HG02884 (cell line): ENCODE measurements around the gene TNS1.
"Not testable (repeated sequence)": the region's sequence is repeated elsewhere in the genome, so short reads cannot be mapped to it uniquely, and the experiment has no call there.

ENCODE experiments used
- ATAC-seq: cut with Tn5 transposase; IDR thresholded peaks from one replicate; pipeline ENCODE4 v1.9.1; 2021; ENCODE audit warnings: mild to moderate bottlenecking, moderate library complexity; ENCODE audit not compliant: unreplicated experiment

The TNS1 gene

DNA sequence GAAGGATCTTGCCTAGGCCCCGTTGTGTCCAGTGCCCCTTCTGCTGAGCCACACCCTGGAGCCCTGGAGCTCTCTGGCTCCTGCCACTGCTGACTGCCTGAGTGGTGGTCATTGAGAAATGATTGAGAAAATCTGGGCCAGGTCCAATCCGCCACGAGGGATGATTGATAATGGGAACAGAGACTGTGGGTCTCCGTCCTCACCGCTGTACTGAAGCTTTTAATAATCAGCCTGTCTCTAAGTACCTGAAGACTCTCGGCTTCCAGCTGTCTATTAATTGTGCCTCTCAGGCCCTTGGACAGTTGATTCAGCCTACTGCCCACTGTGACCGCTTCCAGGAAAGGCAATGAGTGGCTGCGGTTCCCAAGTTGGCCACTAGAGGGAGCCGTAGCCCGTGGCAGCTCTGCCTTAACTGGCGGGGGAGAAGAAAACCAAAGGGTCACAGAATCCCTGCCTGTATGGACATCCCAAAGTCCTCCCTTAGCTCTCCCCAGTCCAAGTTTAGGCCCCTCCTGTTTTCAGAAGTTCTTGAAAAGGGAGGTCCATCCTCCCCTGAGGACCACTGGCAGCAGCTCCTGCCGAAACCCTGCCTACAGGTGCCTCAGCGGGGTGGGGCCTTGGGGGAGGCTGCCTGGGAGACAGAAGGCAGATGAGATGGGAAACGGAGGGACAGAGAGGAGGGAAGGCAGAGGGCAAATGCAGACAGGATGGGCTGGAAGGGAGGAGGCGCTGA lies 213.6 kb downstream of the TNS1 start:
- ATAC-seq: no peak

GRCh38 chr2:217788669-217789002 lies 214.2 kb downstream of the TNS1 start:
- no peak for ATAC-seq

GRCh38 chr2:217787160-217787877 lies 215.5 kb downstream of the TNS1 start:
- no peak for ATAC-seq

- not testable (repeated sequence) for ATAC-seq
Measured at GRCh38 chr2:217786560-217786959, 216.2 kb downstream of the TNS1 start.

DNA sequence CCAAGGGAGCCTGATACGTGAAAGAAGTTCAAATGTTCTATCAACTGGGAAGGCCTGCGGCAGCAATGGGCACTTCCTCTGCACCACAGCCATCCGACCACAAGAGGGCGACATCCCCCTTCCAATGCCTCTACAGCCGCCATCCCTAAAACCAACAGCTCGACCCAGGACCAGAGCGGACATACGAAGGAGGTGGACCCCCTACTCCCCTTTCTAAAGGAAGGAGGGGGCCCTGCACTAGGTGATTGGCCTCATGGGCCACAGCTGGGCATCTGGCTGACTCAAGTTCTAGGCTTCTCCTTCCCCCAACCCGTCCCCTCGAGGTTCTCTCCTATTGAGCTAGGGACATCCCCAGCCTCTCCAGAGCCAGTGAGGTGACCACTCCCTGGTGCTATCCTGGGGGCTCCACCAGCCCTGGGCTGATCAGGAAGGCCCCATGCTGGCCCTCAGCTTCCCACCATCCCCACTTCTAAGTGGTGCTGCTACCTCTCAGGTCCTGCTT lies 217.2 kb downstream of the TNS1 start:
- no peak for ATAC-seq

DNA sequence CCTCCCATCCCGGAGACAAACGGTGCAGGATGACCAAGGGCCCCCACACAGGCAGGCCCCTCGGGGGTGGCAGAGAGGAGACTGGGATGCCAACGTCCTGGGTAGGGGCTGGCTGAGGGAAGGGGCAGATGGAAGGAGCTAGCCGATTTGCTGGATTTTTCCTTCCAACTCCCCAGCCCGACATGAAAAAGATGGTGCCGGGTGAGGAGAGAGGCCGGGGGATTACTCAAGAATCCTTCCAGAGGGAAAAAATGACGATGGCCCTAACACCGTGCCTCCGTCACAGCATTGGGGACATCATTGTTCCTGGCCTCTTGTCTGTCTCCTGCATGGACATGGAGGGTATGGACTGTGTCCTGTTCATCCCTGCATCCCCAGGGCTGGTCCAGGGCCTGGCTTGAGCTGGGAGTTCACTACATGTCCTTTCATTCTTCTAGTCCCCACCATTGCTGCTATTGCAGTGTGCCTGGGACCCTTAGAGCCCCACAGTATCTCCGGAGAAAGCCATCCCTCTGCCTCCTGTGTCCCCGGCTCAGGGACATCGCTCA lies 217.7 kb downstream of the TNS1 start:
- no peak for ATAC-seq

DNA sequence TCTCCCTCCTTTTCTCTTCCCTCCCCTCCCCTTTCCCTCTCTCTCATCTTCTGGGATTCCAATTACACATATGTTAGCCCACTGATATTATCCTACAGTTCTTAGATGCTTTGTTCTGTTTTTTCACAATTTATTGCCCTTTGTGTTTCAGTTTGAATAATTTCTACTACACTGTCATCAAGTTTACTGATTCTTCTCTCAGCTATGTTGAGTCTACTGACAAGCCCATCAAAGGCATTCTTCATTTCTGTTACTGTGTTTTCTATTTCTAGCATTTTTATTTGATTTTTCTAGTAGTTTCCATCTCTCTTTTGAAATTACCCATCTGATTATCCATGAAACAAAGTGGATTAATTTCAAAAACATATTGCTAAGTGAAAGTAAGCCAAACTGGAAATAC lies 219.6 kb downstream of the TNS1 start:
- ATAC-seq: no peak

DNA sequence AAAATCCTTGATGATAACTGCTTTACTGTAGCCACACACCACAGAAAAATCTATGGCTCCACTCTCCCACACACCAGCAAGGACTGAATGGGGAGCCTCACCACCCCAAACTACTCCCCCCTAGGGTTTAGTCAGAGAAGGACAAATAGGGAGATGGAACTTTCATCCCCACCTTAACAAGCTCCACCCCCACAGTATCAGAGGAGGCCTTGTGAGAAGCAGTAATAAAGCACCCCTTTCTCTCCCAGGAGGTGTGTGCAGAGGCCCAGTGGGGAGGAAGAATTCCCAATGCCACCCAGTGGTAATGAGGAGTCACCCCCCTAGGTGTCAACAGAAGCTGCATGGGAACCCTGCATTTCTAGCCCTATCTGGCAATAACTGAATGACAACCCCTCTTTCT lies 224.9 kb downstream of the TNS1 start:
- ATAC-seq: no peak

GRCh38 chr2:217776631-217777030 lies 226.2 kb downstream of the TNS1 start:
- no peak for ATAC-seq

GRCh38 chr2:217775920-217776503 lies 226.8 kb downstream of the TNS1 start:
- ATAC-seq: no peak

- ATAC-seq: no peak
Measured at GRCh38 chr2:217774232-217774631, 228.6 kb downstream of the TNS1 start.

DNA sequence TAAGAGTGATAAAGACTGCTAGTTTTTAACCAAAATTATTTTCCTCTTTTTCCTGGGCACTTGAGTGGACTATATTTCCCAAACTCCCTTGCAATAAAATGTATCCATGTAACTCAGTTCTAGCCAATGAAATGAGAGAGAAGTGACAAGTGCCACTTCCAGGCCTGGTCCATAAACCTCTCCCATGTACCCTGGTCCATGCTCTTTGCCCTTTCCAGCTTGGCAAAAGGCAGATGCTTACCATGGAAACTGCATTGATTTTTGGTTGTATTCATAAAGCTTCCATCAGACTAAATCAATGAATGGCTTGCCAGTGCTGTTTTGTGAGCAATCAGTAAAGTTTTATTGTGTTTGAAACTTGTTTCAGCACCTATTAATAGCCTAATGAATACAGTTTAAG lies 229.3 kb downstream of the TNS1 start:
- no peak for ATAC-seq

DNA sequence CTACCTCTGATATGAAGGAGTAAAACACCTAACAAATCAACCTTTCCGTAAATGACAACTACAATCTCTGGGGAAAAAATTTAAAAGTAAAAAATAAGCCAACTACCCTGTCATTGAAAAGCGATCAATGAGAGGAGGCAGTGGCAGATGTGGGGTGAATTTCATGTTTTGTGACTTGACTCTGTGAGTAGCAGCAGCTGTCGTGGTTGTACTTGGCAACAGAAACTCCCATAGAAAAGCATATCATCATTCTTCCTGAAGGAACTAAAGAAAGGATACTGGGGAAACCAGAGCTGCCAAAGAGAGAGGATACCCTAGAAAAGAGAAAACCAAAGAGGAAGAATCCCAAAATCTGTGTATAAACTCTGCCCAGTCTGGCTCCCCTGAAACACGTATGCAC lies 236.4 kb downstream of the TNS1 start:
- no peak for ATAC-seq

- ATAC-seq: no peak
Measured at GRCh38 chr2:217761645-217762277, 241.0 kb downstream of the TNS1 start.

DNA sequence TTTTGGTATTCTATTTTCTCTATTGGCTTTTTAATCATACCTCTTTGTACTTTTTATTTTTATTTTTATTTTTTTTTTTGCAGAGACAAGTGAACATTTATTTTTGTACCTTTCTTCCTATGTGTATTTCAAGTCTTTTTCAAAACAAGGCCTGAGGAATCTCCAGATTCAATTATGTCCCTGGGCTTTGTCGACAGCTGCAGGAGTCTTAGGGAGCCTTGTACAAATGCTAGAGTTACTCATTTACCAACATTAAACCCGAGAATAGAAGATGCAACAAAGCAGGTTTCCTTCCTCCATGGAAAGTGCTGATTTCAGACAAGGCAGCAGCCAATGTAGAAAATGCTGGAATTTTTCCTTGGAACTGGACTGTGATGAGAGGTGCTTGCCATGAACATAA lies 242.8 kb downstream of the TNS1 start:
- ATAC-seq: no peak

DNA sequence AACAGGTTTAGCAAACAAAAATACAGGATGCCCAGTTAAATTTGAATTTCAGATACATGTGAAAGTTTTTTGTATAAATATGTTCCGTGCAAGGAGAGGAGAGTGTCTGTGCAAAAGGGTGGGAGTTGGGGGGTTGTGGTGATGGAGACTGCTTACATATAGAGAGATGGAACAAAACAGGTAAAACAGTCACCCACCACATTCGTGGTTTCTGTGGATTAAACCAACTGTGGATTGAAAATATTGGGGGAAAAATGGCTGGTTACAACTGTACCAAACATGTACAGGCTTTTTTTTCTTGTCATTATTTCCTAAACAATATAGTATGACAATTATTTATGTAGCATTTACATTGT lies 245.7 kb downstream of the TNS1 start:
- ATAC-seq: no peak

DNA sequence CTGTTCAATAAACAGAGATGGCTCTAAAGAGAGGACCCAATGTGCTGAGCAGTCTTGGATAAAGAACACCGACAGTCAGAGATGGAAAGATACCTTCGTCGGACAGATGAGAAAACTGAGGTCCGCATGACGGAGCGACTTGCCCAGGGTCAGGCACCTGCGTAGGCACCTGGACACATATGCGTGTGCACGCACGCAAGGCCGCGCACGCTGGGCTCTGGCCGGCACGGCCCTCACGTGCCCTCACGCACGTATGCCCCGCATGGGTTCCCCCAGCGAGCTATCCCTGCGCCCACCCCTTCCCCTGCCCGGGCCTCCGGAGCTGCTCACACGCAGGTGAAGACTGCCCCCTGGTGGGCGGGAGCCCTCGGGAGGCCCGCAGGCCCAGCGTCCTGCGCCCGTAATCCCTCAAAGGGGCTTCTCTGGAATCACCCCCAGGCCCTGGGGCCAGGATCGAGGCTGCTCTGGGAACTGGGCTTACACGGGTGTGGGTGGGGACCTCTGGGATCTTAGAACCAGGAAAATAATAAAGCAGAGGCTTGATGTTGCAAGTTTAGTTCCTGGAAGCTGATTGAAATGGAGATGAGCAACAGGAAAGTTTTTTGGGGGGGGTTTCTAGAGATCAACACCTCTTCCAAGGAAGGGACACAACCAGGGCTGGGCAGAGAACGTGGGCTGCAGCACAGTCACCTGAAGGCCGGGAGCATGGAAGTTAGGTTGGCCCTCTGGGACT lies 246.3 kb downstream of the TNS1 start:
- no peak for ATAC-seq

- ATAC-seq: no peak
Measured at GRCh38 chr2:217755027-217755745, 247.6 kb downstream of the TNS1 start.

- no peak for ATAC-seq
Measured at GRCh38 chr2:217753460-217754200, 249.2 kb downstream of the TNS1 start.
